Measurements from ENCODE around the gene C1orf50. TPM values are rescaled to one million over a fixed set of nuclear protein-coding genes. Genes with fewer than 3 reads are reported as not detected.

The C1orf50 gene
- total RNA-seq, 1 experiment from 2014 or later, result 3.4 TPM

DNA sequence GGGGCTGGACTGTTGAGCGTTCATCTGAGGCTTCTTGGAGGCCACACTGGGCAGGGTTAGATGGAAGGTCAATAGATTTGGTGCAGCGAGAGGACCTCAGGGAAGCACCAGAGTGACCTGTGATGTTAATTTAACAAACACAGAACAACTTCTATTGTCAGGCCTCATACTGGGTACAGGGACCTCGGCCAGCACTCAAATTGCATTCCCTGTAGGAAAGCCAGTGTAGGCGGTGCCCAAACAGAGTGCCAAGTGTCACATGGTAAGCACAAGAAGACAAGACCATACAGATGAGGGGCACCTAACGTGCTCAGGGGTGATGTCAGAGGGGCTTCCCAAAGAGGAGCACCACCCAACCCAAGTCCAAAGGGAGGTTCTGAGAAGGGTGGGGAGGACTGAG is 19.0 kb downstream of the C1orf50 start:
- H3K79me2 ChIP-seq (ENCODE audit: low read length), result no peaks in the 10 kb centered on the region
- no peak overlapping the region for H3K9ac ChIP-seq (ENCODE audit: low read length)
- POLR2A ChIA-PET (ENCODE audit: unreplicated experiment), result no interaction called here
- BruUV-seq (replicated peaks), result no TSS peak
- H3K36me3 ChIP-seq (ENCODE audit: low read depth, low read length), result peaks cover 8% of the 10 kb centered on the region; the same call in 1 of the 2 replicates
- no peaks in the 10 kb centered on the region for H3K9me2 ChIP-seq (replicated peaks; ENCODE audit: low read length)
- CTCF ChIA-PET, result no interaction called here
- ATAC-seq (no peak), DNase-seq (no peak)
- no peaks in the 10 kb centered on the region for H3F3A ChIP-seq (ENCODE audit: low read length, unreplicated experiment)
- TF ChIP-seq EZH2 (IDR thresholded peaks at IDR 0.05; ENCODE audit: low read length, unreplicated experiment) (no peak), EZH2phosphoT487 (IDR thresholded peaks at IDR 0.05; ENCODE audit: borderline replicate concordance, low read length) (no peak), CTCF (conservative IDR thresholded peaks at IDR 0.05; ENCODE audit: low read depth, low read length) (no peak)
- H3K4me2 ChIP-seq (ENCODE audit: low read length), result no peak overlapping the region
- no peak overlapping the region for H3K4me3 ChIP-seq (ENCODE audit: low read length)
- H4K20me1 ChIP-seq (ENCODE audit: low read length), result no peaks in the 10 kb centered on the region
- intact Hi-C loops (cut with micrococcal nuclease), result no loop called here
- H3K27me3 ChIP-seq (ENCODE audit: low read length), result no peaks in the 10 kb centered on the region
- H3K27ac ChIP-seq (ENCODE audit: low read length), result no peak overlapping the region
- H3K9me3 ChIP-seq (ENCODE audit: low read length), result no peaks in the 10 kb centered on the region
- no peak overlapping the region for H2AFZ ChIP-seq (ENCODE audit: low read length)
- H3K4me1 ChIP-seq (ENCODE audit: insufficient read depth, low read length), result no peaks in the 10 kb centered on the region

DNA sequence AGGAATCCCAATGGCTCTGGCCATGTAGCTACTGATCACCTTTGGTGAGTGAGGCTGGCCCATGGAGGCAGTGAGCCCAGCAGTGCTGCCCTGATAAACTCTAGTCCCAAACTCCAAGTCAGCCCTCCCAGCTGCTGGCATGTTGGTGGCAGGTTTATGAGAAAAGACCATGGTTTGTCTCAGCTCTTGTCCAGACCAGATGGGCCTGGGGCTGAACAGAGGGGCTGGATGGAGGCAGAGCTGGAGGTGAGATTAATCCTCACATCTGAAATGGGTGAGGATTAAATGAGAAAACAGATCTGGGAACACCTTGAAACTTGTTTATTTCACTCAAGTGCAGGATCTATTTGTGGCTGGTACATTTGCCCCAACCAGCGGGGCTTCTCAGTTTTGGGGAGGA is 21.0 kb downstream of the C1orf50 start:
- CTCF ChIA-PET, result no interaction called here
- Histone ChIP-seq H3K4me2 (ENCODE audit: low read length) (no peak overlapping the region), H3K9me3 (ENCODE audit: low read length) (no peaks in the 10 kb centered on the region), H3K4me3 (ENCODE audit: low read length) (no peak overlapping the region), H3F3A (ENCODE audit: low read length, unreplicated experiment) (no peaks in the 10 kb centered on the region), H2AFZ (ENCODE audit: low read length) (no peak overlapping the region), H3K9me2 (replicated peaks; ENCODE audit: low read length) (no peaks in the 10 kb centered on the region), H3K36me3 (ENCODE audit: low read depth, low read length) (peaks cover 3% of the 10 kb centered on the region; the same call in 1 of the 2 replicates), H3K79me2 (ENCODE audit: low read length) (no peaks in the 10 kb centered on the region), H4K20me1 (ENCODE audit: low read length) (no peaks in the 10 kb centered on the region), H3K27ac (ENCODE audit: low read length) (no peak overlapping the region), H3K4me1 (ENCODE audit: insufficient read depth, low read length) (no peaks in the 10 kb centered on the region), H3K9ac (ENCODE audit: low read length) (no peak overlapping the region), H3K27me3 (ENCODE audit: low read length) (no peaks in the 10 kb centered on the region)
- POLR2A ChIA-PET (ENCODE audit: unreplicated experiment), result no interaction called here
- TF ChIP-seq EZH2 (IDR thresholded peaks at IDR 0.05; ENCODE audit: low read length, unreplicated experiment) (no peak), EZH2phosphoT487 (IDR thresholded peaks at IDR 0.05; ENCODE audit: borderline replicate concordance, low read length) (no peak), CTCF (conservative IDR thresholded peaks at IDR 0.05; ENCODE audit: low read depth, low read length) (no peak)
- no peak for DNase-seq
- intact Hi-C loops (cut with micrococcal nuclease), result no loop called here
- ATAC-seq, result no peak
- BruUV-seq (replicated peaks), result no TSS peak

DNA sequence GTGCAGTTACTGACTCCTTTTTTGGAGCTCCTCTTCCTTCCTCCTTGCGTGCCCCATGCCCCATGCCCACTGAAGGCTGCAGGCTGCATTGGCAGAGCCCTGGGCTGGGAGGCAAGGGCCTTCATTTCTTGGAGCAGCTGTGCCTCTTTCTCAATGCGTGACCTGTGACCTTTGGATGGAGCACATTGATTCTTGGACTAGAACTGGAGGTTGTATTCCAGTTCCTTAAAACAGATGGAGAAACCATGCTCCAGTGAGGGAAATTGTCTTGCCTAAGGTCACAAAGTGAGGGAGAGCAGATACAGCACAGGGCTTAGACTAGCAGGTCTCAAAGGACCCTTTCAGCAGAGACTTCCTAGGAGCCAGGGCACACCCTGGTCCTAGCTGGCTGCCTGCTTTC is 26.8 kb downstream of the C1orf50 start:
- H3K9me2 ChIP-seq (replicated peaks; ENCODE audit: low read length), result no peaks in the 10 kb centered on the region
- no peak overlapping the region for H2AFZ ChIP-seq (ENCODE audit: low read length)
- no peaks in the 10 kb centered on the region for H4K20me1 ChIP-seq (ENCODE audit: low read length)
- BruUV-seq (replicated peaks), result no TSS peak
- H3K4me1 ChIP-seq (ENCODE audit: insufficient read depth, low read length), result no peaks in the 10 kb centered on the region
- no peaks in the 10 kb centered on the region for H3F3A ChIP-seq (ENCODE audit: low read length, unreplicated experiment)
- no peaks in the 10 kb centered on the region for H3K9me3 ChIP-seq (ENCODE audit: low read length)
- H3K4me3 ChIP-seq (ENCODE audit: low read length), result no peak overlapping the region
- no peaks in the 10 kb centered on the region for H3K27me3 ChIP-seq (ENCODE audit: low read length)
- no peaks in the 10 kb centered on the region for H3K36me3 ChIP-seq (ENCODE audit: low read depth, low read length)
- no peak overlapping the region for H3K27ac ChIP-seq (ENCODE audit: low read length)
- DNase-seq (no peak), ATAC-seq (no peak)
- intact Hi-C loops (cut with micrococcal nuclease), result no loop called here
- H3K4me2 ChIP-seq (ENCODE audit: low read length), result no peak overlapping the region
- H3K79me2 ChIP-seq (ENCODE audit: low read length), result no peaks in the 10 kb centered on the region
- POLR2A ChIA-PET (ENCODE audit: unreplicated experiment), result no interaction called here
- TF ChIP-seq EZH2phosphoT487 (IDR thresholded peaks at IDR 0.05; ENCODE audit: borderline replicate concordance, low read length) (no peak), EZH2 (IDR thresholded peaks at IDR 0.05; ENCODE audit: low read length, unreplicated experiment) (no peak), CTCF (conservative IDR thresholded peaks at IDR 0.05; ENCODE audit: low read depth, low read length) (no peak)
- no peak overlapping the region for H3K9ac ChIP-seq (ENCODE audit: low read length)
- CTCF ChIA-PET, result no interaction called here

Data from PC-3 (cell line).